Activated T-helper 17 cell treated with anti-CD3 and anti-CD28 coated beads, Interleukin-2, amount 50 U/mL, for 72 hours (primary cell): ENCODE results near the gene ARID3C. TPM values are rescaled to one million over a fixed set of nuclear protein-coding genes. Genes with fewer than 3 reads are reported as not detected.

Experiments used
- ATAC-seq: fragments of 150-1000 bp; cut with Tn5 transposase; replicated peaks from 2 replicates; pipeline ENCODE4 v1.10.0; 2021; ENCODE audit warnings: mild to moderate bottlenecking, moderate library complexity
- H3K27ac Mint-ChIP-seq: one replicate; pipeline ENCODE4 v1.8.0; 2022; ENCODE audit warnings: mixed read lengths
- H3K27me3 Mint-ChIP-seq: one replicate; pipeline ENCODE4 v1.8.0; 2022; ENCODE audit warnings: mixed read lengths
- H3K36me3 Mint-ChIP-seq: one replicate; pipeline ENCODE4 v1.8.0; 2022; ENCODE audit warnings: low read depth, mild to moderate bottlenecking, mixed read lengths
- H3K4me1 Mint-ChIP-seq: one replicate; pipeline ENCODE4 v1.8.0; 2022; ENCODE audit warnings: mixed read lengths
- H3K4me3 Mint-ChIP-seq: one replicate; pipeline ENCODE4 v1.8.0; 2022; ENCODE audit warnings: mild to moderate bottlenecking, mixed read lengths
- H3K9me3 Mint-ChIP-seq: one replicate; pipeline ENCODE4 v1.8.0; 2022; ENCODE audit warnings: mixed read lengths
- total RNA-seq, 2 donors: library from RNA; stranded (reverse); gene quantifications; one replicate each; pipeline ENCODE4 v1.2.3, GENCODE V29; 2022

The ARID3C gene
- total RNA-seq, 2 donors from 2014 or later: 0.17 to 0.42 TPM

DNA sequence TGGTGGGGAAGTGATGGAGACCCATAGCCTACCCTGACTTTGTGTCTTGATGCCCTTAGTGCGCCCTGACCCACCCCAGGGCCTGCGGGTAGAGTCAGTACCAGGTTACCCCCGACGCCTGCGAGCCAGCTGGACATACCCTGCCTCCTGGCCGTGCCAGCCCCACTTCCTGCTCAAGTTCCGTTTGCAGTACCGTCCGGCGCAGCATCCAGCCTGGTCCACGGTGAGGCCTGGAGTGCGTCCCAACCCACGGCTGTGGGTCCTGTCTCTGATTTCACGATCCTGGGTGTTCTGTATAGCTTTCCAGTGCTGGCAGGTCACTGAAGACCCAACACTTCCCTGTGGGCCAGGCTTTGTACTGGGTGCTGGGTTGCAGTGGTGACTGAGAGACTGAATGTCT is 29.6 kb upstream of the ARID3C start:
- Mint-ChIP-seq H3K4me3 (no peak overlapping the region), H3K27me3 (no peaks in the 10 kb centered on the region), H3K27ac (peak overlapping the region; percentile 20), H3K36me3 (peaks cover 9% of the 10 kb centered on the region), H3K9me3 (no peaks in the 10 kb centered on the region), H3K4me1 (peaks cover 33% of the 10 kb centered on the region)
- ATAC-seq: no peak

DNA sequence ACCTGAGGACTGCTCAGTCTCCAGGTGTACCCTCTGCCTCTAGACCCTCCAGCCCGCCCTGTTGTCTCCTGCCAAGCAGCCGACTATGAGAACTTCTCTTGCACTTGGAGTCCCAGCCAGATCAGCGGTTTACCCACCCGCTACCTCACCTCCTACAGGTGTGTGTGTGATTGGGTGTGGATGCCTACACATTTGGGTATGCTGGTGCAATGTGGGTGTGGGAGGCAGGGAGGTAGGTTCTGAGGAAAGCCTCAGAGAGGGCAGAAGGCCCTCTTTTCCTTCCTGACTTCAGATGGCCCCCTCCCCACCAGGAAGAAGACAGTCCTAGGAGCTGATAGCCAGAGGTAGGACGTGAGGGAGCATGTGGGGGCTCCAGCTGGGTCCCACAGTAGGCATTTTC is 28.1 kb upstream of the ARID3C start:
- no peaks in the 10 kb centered on the region for H3K27me3 Mint-ChIP-seq
- H3K4me3 Mint-ChIP-seq: no peak overlapping the region
- no peaks in the 10 kb centered on the region for H3K9me3 Mint-ChIP-seq
- ATAC-seq: no peak
- peaks cover 36% of the 10 kb centered on the region for H3K4me1 Mint-ChIP-seq
- H3K36me3 Mint-ChIP-seq: peaks cover 9% of the 10 kb centered on the region
- H3K27ac Mint-ChIP-seq: no peak overlapping the region

DNA sequence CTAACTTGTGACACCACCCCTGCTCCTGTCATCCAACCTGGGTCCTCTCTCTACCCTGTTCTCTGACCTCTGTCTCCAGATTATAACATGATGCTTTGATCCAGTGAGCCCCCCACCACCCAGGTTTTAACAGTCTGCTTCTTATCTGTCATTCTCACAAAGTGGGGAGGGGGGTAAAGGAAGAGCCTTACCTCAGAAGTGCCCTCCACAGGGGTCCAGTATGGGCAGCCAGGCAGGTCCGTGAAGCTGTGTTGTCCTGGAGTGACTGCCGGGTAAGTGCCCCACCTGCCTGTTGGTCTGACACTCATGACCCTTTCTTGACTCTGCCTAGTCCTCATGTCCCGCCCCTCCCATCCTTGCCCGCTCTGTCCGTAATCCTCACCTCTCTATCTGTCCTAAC is 26.5 kb upstream of the ARID3C start:
- Mint-ChIP-seq H3K4me3 (no peak overlapping the region), H3K27me3 (no peaks in the 10 kb centered on the region), H3K27ac (peak overlapping the region; percentile 80), H3K36me3 (peaks cover 10% of the 10 kb centered on the region), H3K9me3 (no peaks in the 10 kb centered on the region), H3K4me1 (peaks cover 28% of the 10 kb centered on the region)
- no peak for ATAC-seq

DNA sequence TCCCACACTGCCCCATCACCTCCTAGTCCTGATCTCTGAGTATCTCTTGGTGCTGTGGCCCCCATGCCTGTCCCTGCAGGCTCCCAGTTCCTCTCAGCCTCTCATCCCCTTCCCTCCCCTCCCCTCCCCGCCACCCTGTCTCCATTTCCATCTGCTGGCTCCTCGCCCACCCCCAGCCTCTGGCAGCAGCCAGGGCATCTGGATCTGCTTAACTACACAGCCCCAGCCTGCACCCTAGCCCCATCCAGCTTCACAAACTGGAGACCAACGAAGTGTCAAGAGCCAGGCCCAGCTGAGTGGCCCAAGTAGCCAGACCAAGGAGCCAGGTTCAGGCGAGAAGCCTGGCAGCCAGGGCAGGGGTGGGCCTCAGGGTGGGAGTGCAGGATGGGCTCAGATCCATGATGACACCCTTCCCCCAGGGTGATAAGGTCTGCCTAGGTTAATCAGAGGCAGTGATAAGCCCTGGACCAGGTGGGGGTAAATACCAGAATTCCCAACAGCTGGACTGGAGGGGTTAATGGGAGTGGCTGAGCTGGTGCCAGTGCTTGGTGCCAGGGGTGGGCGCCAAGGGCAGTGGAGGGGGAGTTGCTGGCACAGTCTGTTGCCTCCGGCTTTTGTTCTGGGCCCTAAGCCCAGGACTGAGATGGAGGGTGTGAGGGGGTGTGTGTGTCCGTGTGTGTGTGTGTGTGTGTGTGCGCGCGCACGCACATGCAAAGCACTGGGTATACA is 25.6 kb upstream of the ARID3C start:
- Mint-ChIP-seq H3K27ac (no peak overlapping the region), H3K4me3 (no peak overlapping the region), H3K27me3 (no peaks in the 10 kb centered on the region), H3K9me3 (no peaks in the 10 kb centered on the region), H3K4me1 (peaks cover 27% of the 10 kb centered on the region), H3K36me3 (peaks cover 15% of the 10 kb centered on the region)
- no peak for ATAC-seq

DNA sequence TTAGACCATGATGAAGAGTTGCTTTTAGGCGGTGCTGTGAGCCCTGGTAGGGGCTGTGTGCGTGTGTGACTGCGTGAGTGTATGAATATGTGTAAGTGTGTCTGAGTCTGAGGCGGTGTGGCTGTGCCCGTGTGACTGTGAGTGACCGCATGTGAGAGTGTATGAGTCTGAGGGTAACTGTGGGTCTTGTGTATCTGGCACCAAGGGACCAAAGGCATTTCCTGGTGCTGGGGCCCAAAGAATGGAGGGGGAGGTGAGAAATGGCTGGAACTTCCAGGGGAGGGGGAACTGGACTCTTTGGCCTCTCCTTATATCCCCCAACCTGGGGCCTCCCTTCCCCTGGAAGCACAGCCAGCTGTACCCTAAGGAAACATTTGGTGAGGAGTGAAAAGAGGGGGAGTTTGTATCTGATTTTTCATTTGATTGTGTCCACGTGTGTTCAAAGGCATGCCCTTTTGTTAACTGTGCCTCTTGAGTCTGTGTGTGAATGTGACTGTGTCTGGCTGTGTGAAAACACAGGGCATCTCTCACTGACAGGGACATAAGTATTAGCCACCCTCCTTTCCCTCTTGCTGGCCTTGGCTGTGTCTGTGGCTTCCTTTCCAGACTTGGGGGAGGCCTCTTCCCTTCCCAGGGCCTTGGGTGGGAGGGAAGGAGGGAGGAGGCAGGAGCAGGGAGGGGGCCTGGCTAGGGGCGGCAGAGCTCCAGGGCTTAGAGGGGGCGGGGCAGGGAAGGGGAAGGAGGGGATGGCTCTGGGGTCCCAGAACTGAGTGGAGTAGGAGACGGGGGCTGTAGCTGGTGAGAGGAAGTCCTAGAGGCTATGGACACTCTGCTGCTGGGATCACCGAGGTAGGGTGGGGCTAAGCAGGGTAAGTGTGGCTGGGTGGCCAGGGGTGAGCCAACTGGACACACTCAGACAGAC is 24.5 kb upstream of the ARID3C start:
- peaks cover 35% of the 10 kb centered on the region for H3K4me1 Mint-ChIP-seq
- peak overlapping the region; percentile 8 for H3K4me3 Mint-ChIP-seq
- ATAC-seq: no peak
- no peaks in the 10 kb centered on the region for H3K27me3 Mint-ChIP-seq
- no peaks in the 10 kb centered on the region for H3K9me3 Mint-ChIP-seq
- peak overlapping the region; percentile 79 for H3K27ac Mint-ChIP-seq
- H3K36me3 Mint-ChIP-seq: peaks cover 26% of the 10 kb centered on the region

DNA sequence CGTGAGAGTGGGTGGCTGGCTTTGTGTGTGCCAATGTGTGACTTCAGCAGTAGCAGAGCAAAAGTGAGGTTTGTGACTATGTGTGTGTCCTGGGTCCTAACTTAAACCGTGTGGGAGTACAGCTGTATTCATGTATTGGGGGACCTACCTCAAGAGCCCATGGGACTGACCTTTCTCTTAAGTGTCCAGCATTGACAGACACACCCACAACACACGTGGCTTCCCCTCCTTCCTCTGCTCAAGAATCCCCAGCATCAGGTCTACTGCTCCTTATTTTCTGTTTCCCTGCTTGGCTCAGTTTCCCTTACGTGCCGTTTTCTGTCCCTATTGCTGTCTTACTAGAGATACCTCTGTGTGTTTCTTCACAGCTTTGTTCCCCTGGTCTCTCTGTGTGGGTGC is 23.7 kb upstream of the ARID3C start:
- peak overlapping the region; percentile 79 for H3K27ac Mint-ChIP-seq
- no peak for ATAC-seq
- peaks cover 34% of the 10 kb centered on the region for H3K36me3 Mint-ChIP-seq
- H3K4me3 Mint-ChIP-seq: peak overlapping the region; percentile 69
- no peaks in the 10 kb centered on the region for H3K9me3 Mint-ChIP-seq
- H3K4me1 Mint-ChIP-seq: peaks cover 42% of the 10 kb centered on the region
- H3K27me3 Mint-ChIP-seq: no peaks in the 10 kb centered on the region

DNA sequence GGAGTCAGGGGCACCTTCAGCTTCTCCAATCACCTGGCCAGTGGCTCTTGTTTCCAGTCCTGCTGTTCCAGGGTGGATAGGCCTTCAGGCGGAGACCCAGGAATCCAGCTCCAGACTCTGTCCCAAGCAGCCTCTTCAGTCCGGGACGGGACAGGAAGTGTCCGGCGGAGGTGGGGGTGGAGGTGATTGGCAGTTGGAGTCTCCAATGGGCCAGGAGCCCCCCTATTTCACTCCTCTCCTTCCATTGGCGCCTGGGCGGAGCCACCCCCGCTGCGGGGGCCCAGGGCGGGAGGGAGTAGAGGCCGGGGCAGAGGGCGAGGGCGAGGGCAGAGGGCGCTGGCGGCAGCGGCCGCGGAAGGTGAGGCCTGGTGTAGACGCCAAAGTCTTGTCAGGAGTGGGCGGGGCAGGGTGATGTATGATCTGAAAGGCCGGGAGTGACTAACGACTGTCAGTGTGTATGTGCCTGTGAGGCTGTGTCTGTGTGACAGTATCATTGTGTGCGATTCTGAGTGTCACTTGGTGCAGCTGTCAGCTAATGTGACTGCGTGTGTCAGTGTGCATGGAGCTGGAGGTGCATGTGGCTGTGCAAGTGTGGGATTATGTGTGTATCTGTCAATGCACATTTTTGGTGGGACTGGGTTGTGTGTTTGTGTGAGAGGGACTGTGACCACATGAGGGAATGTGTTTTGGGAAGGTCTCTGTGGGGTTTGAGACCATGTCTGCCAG is 23.2 kb upstream of the ARID3C start, which contains the start of gene IL11RA:
Gene IL11RA, plus strand, starts transcription at position 310 of the 726 bp plus-strand sequence. CDS start 3,033 bp downstream, outside the sequence.
- peaks cover 45% of the 10 kb centered on the region for H3K4me1 Mint-ChIP-seq
- peaks cover 39% of the 10 kb centered on the region for H3K36me3 Mint-ChIP-seq
- peak within 1 kb of the TSS; percentile 69 for H3K4me3 Mint-ChIP-seq
- H3K9me3 Mint-ChIP-seq: no peaks in the 10 kb centered on the region
- H3K27ac Mint-ChIP-seq: peak within 1 kb of the TSS; percentile 79
- H3K27me3 Mint-ChIP-seq: no peaks in the 10 kb centered on the region
- ATAC-seq: peak; percentile 92

DNA sequence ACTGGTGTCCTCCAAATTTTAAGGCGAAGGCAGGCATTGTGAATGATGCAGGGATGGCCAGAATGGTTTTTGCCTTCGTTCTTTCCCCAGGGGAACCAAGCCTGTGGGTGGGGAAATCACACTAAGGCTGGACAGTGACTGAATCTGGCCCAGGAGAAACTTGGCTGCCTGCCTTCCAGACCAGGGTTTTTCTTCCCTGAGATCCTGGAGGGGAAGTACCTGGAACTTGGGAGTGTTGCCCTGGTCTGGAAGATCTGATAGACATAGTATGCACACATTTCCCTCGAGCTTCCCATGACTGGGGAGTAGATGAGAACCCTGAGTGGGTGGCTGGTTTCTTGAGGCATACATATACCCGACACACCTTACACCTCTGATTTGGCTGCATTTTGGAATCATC is 22.5 kb upstream of the ARID3C start:
- H3K36me3 Mint-ChIP-seq: peaks cover 40% of the 10 kb centered on the region
- H3K27ac Mint-ChIP-seq: peak overlapping the region; percentile 79

DNA sequence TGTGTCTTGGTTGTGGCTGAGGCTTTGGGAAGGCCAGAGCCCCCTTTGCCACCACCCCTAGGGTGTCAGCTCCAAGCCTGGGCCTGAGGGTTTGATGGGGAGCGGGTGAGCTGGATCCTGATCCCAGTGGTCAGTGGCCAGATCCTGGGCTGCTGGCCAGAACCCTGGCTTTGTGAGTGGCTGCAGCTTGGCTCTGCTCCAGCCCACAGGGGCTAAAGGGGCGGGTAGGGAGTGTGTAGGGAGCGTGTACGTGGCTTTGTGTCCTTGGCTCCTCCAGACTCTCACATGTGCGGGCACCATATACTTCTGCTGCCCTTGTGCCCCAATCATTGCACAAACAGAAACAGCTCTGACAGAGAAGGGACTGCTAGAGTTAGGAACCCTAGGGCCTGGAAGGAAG is 21.9 kb upstream of the ARID3C start:
- Mint-ChIP-seq H3K36me3 (peaks cover 40% of the 10 kb centered on the region), H3K4me3 (no peak overlapping the region), H3K4me1 (peaks cover 45% of the 10 kb centered on the region), H3K27ac (no peak overlapping the region), H3K9me3 (no peaks in the 10 kb centered on the region), H3K27me3 (no peaks in the 10 kb centered on the region)
- ATAC-seq: no peak

More for the DNA sequence above, 22.5 kb upstream of the ARID3C start:
- Mint-ChIP-seq H3K27me3 (no peaks in the 10 kb centered on the region), H3K4me1 (peaks cover 45% of the 10 kb centered on the region), H3K9me3 (no peaks in the 10 kb centered on the region), H3K4me3 (no peak overlapping the region)
- no peak for ATAC-seq

DNA sequence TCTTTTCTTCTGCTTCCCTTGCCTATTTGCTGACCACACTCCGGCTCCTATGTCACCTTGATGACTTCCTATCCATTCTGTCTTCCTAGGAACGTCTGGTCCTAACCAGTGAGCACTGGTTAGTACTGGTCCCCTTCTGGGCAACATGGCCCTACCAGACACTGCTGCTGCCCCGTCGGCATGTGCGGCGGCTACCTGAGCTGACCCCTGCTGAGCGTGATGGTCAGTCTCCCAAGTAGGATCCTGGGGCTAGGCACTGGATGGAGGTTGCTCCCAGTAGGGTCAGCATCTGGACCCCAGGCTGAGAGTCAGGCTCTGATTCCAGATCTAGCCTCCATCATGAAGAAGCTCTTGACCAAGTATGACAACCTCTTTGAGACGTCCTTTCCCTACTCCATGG is 19.8 kb upstream of the ARID3C start:
- no peaks in the 10 kb centered on the region for H3K9me3 Mint-ChIP-seq
- peak overlapping the region; percentile 95 for H3K4me3 Mint-ChIP-seq
- peaks cover 33% of the 10 kb centered on the region for H3K4me1 Mint-ChIP-seq
- H3K27ac Mint-ChIP-seq: no peak overlapping the region
- H3K27me3 Mint-ChIP-seq: no peaks in the 10 kb centered on the region
- no peak for ATAC-seq
- H3K36me3 Mint-ChIP-seq: peaks cover 40% of the 10 kb centered on the region

DNA sequence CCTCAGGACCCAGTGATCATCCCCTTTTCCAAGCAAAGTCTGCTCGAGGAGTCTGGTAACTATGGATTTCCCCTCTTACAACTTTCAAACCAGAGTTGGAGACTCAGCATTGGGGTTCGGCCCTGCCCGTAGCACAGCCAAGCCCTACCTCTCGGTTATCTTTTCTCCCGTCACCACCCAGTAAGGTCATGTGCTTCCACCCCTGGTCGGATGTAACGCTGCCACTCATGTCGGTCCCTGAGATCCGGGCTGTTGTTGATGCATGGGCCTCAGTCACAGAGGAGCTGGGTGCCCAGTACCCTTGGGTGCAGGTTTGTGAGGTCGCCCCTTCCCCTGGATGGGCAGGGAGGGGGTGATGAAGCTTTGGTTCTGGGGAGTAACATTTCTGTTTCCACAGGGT is 18.8 kb upstream of the ARID3C start:
- Mint-ChIP-seq H3K27ac (peak overlapping the region; percentile 88), H3K4me3 (peak overlapping the region; percentile 95), H3K27me3 (no peaks in the 10 kb centered on the region), H3K4me1 (peaks cover 27% of the 10 kb centered on the region), H3K9me3 (no peaks in the 10 kb centered on the region), H3K36me3 (peaks cover 40% of the 10 kb centered on the region)
- peak; percentile 9 for ATAC-seq

DNA sequence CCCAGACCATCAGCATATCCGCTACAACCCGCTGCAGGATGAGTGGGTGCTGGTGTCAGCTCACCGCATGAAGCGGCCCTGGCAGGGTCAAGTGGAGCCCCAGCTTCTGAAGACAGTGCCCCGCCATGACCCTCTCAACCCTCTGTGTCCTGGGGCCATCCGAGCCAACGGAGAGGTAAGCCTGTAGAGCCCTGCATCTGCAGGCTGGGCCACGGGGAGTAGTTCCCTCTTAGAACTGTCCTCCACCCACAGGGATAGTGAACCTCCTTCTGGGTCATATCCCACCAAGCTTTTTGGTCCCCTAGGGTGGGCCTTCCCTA is 18.2 kb upstream of the ARID3C start:
- H3K4me3 Mint-ChIP-seq: peak overlapping the region; percentile 95
- H3K36me3 Mint-ChIP-seq: peaks cover 40% of the 10 kb centered on the region
- H3K9me3 Mint-ChIP-seq: no peaks in the 10 kb centered on the region
- peaks cover 21% of the 10 kb centered on the region for H3K4me1 Mint-ChIP-seq
- no peak for ATAC-seq
- no peaks in the 10 kb centered on the region for H3K27me3 Mint-ChIP-seq
- peak overlapping the region; percentile 88 for H3K27ac Mint-ChIP-seq

DNA sequence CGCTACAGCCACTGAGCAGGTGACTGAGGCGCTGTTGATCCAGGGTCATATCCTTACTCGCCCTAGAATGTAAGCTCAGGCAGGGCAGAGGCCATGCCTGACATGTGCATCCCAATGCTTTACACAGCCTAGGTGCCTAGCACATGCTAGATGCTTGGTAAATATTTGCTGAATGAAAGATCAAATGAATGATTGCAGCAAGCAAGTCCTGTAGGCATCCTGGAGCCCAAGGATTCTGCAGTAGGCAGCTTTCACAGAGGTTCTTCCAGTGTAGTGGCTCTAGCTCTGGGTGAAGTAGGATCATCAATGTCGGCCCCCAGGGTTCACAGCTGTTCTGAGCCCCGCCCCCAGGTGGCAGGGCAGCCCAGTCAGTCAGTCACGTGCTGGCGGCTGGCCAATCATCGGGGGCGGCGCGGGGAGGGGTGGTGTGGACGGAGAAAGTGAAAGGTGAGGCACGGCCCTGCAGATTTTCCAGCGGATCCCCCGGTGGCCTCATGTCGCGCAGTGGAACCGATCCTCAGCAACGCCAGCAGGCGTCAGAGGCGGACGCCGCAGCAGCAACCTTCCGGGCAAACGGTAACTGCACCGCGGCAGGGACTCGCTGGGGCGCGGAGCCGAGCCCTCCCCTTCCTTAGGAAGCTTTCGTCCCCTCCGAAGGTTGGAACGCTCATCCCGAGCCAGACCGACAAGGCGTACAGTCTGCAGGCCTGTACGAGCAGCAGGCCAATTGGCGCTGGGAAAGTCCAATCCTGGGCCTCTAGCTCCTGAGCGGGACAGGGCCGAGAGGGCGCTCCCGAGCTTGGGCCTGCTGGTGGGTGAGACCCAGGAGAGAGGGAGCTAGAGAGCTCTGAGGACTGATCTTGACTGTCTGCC is 17.6 kb upstream of the ARID3C start, which contains the start of gene GALT:
Gene GALT, plus strand, starts transcription at position 465 of the 873 bp plus-strand sequence. Its CDS starts 30 bp downstream, at position 495.
- peaks cover 40% of the 10 kb centered on the region for H3K36me3 Mint-ChIP-seq
- peak; percentile 92 for ATAC-seq
- H3K27ac Mint-ChIP-seq: peak within 1 kb of the TSS; percentile 88

More for the DNA sequence above, 17.6 kb upstream of the ARID3C start, which contains the start of gene GALT:
- H3K4me1 Mint-ChIP-seq: peaks cover 20% of the 10 kb centered on the region
- no peaks in the 10 kb centered on the region for H3K27me3 Mint-ChIP-seq
- H3K9me3 Mint-ChIP-seq: no peaks in the 10 kb centered on the region
- H3K4me3 Mint-ChIP-seq: peak within 1 kb of the TSS; percentile 95
